GM23338 (cell line): ENCODE data around the gene MYO18B. TPM values are rescaled to one million over a fixed set of nuclear protein-coding genes. Genes with fewer than 3 reads are reported as not detected.

Experiments used
- ATAC-seq: fragments of 200-7000 bp; cut with Tn5 transposase; 3 replicates; pipeline ENCODE4 v1.9.1; 2020
- DNase-seq: peaks from one replicate; pipeline ENCODE4 v3.0.0-alpha.2; 2015; ENCODE audit warnings: low spot score
- H2AFZ ChIP-seq: fragments of 200-600 bp; sonication (generic); 2 replicates; pipeline ENCODE4 v1.8.0; 2016; ENCODE audit warnings: antibody characterized with exemption, mild to moderate bottlenecking, moderate library complexity
- H3F3A ChIP-seq: fragments of 200-600 bp; sonication (generic); replicated peaks from 2 replicates; pipeline ENCODE4 v1.8.0; 2017; ENCODE audit warnings: antibody characterized with exemption, mixed run types, low read depth
- H3K27ac ChIP-seq: fragments of 200-600 bp; sonication (generic); 2 replicates; pipeline ENCODE4 v1.6.1; 2016; ENCODE audit warnings: low read depth
- H3K27me3 ChIP-seq: fragments of 200-600 bp; sonication (generic); 2 replicates; pipeline ENCODE4 v1.8.0; 2016; ENCODE audit warnings: mild to moderate bottlenecking, mixed run types, moderate library complexity; ENCODE audit not compliant: insufficient read depth
- H3K36me3 ChIP-seq: fragments of 200-600 bp; sonication (generic); 2 replicates; pipeline ENCODE4 v1.8.0; 2016; ENCODE audit warnings: mild to moderate bottlenecking; ENCODE audit not compliant: insufficient read depth
- H3K4me1 ChIP-seq: fragments of 200-600 bp; sonication (generic); 2 replicates; pipeline ENCODE4 v1.8.0; 2016; ENCODE audit warnings: mild to moderate bottlenecking, moderate library complexity; ENCODE audit not compliant: insufficient read depth
- H3K4me2 ChIP-seq: fragments of 200-600 bp; sonication (generic); 2 replicates; pipeline ENCODE4 v1.7.1; 2017; ENCODE audit warnings: mixed run types
- H3K4me3 ChIP-seq: fragments of 200-600 bp; sonication (generic); 2 replicates; pipeline ENCODE4 v1.6.1; 2016; ENCODE audit warnings: mixed run types
- H3K79me2 ChIP-seq: fragments of 200-600 bp; sonication (generic); replicated peaks from 2 replicates; pipeline ENCODE4 v1.8.0; 2017; ENCODE audit warnings: mild to moderate bottlenecking; ENCODE audit not compliant: insufficient read depth
- H3K9me2 ChIP-seq: fragments of 200-600 bp; sonication (generic); 2 replicates; pipeline ENCODE4 v1.8.0; 2017; ENCODE audit not compliant: insufficient read depth
- H4K20me1 ChIP-seq: fragments of 200-600 bp; sonication (generic); replicated peaks from 2 replicates; pipeline ENCODE4 v1.8.0; 2017; ENCODE audit warnings: mild to moderate bottlenecking; ENCODE audit not compliant: insufficient read depth
- H3K27ac Mint-ChIP-seq: 2 replicates; pipeline ENCODE4 v1.8.0; 2020; ENCODE audit warnings: inconsistent platforms, mild to moderate bottlenecking, moderate library complexity, mixed read lengths
- H3K27me3 Mint-ChIP-seq: 3 replicates; pipeline ENCODE4 v1.8.0; 2022; ENCODE audit warnings: low read depth, mild to moderate bottlenecking, moderate library complexity, mixed read lengths, inconsistent platforms; ENCODE audit not compliant: insufficient read depth, poor library complexity
- H3K36me3 Mint-ChIP-seq: 3 replicates; pipeline ENCODE4 v1.8.0; 2021; ENCODE audit warnings: low read depth, mild to moderate bottlenecking, inconsistent platforms, moderate library complexity, mixed read lengths
- H3K4me1 Mint-ChIP-seq: 3 replicates; pipeline ENCODE4 v1.8.0; 2020; ENCODE audit warnings: mild to moderate bottlenecking, inconsistent platforms, mixed read lengths
- H3K4me3 Mint-ChIP-seq: 3 replicates; pipeline ENCODE4 v1.8.0; 2021; ENCODE audit warnings: moderate library complexity, mild to moderate bottlenecking, inconsistent platforms, mixed read lengths
- H3K9me3 Mint-ChIP-seq: 3 replicates; pipeline ENCODE4 v1.8.0; 2020; ENCODE audit warnings: moderate library complexity, mild to moderate bottlenecking, inconsistent platforms, mixed read lengths
- CREB1 ChIP-seq: fragments of 250-450 bp; sonication (Bioruptor Pico); IDR thresholded peaks from 2 replicates; pipeline ENCODE4 v1.5.0; 2020; ENCODE audit warnings: low read depth, mild to moderate bottlenecking, moderate library complexity
- EZH2phosphoT487 ChIP-seq: fragments of 200-600 bp; sonication (generic); IDR thresholded peaks from one replicate; pipeline ENCODE4 v1.8.1; 2018; ENCODE audit warnings: antibody characterized with exemption; ENCODE audit not compliant: unreplicated experiment
- JUNB ChIP-seq: IDR thresholded peaks from one replicate; pipeline ENCODE4 v1.6.1; 2016; ENCODE audit warnings: antibody characterized with exemption; ENCODE audit not compliant: unreplicated experiment
- NANOG ChIP-seq: IDR thresholded peaks from 2 replicates; pipeline ENCODE4 v1.6.1; 2016; ENCODE audit warnings: antibody characterized with exemption, borderline replicate concordance
- POLR2AphosphoS5 ChIP-seq: IDR thresholded peaks from 2 replicates; pipeline ENCODE4 v1.6.1; 2016; ENCODE audit warnings: antibody characterized with exemption, low read depth
- STAT1 ChIP-seq: IDR thresholded peaks from one replicate; pipeline ENCODE4 v1.6.1; 2016; ENCODE audit warnings: antibody characterized with exemption; ENCODE audit not compliant: unreplicated experiment
- ZNF114 ChIP-seq: fragments of 250-450 bp; sonication (Bioruptor Pico); IDR thresholded peaks from 2 replicates; pipeline ENCODE4 v1.5.0; 2020; ENCODE audit warnings: mild to moderate bottlenecking, moderate library complexity
- ZNF331 ChIP-seq: fragments of 250-450 bp; sonication (Bioruptor Pico); IDR thresholded peaks from 2 replicates; pipeline ENCODE4 v1.5.0; 2020; ENCODE audit warnings: low read depth, mild to moderate bottlenecking, moderate library complexity
- polyA plus RNA-seq: library from polyadenylated mRNA; unstranded; fragments of >200 nt; fragmentation: Nextera tagmentation; extraction: Ambion mirVana; gene quantifications from 2 replicates; pipeline ENCODE4 v1.2.1, GENCODE V29; 2016
- total RNA-seq: library from RNA; depleted of rRNA; stranded (reverse); fragments of >200 nt; shearing (Covaris generic); gene quantifications from 2 replicates; pipeline ENCODE4 v1.2.3, GENCODE V29; 2014
- TF ChIP-seq, protein P1 (sequence below), 2 experiments: fragments of 200-600 bp in 1 of 2; sonication (generic) in 1 of 2; conservative IDR thresholded peaks; 2 replicates each; pipeline versions ENCODE4 v1.5.1 to v1.6.1; 2016 to 2017; ENCODE audit warnings: antibody characterized with exemption in 2 of 2, low read depth in 2 of 2, mild to moderate bottlenecking in 2 of 2, moderate library complexity in 1 of 2
- TF ChIP-seq, protein P2 (sequence below): fragments of 250-450 bp; sonication (Bioruptor Pico); IDR thresholded peaks from 2 replicates; pipeline ENCODE4 v1.5.0; 2020; ENCODE audit warnings: mild to moderate bottlenecking, moderate library complexity
- TF ChIP-seq, protein P3 (sequence below): IDR thresholded peaks from one replicate; pipeline ENCODE4 v1.6.1; 2018; ENCODE audit warnings: antibody characterized with exemption; ENCODE audit not compliant: unreplicated experiment

The MYO18B gene
- total and polyA plus RNA-seq, 2 experiments from 2014 or later, result 0.36 to 0.45 TPM

DNA sequence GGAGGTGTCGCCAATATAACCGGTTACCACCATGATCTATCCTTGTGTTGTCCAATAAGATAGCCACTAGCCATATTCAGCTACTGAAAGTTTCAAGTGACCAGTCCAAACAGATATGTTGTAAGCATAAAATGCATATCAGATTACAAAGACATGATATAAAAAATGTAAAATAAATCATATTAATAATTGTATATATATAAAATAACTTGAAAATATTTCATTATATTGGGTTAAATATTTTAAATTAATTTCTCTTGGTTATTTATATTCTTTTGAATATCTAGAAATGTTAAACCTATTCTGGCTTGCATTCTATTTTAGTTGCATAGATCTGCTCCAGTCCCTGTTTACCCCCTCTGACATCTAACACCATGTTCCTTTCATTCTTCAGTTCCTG lies 305.5 kb downstream of the MYO18B start (continued):
- TF ChIP-seq, protein P1, sequence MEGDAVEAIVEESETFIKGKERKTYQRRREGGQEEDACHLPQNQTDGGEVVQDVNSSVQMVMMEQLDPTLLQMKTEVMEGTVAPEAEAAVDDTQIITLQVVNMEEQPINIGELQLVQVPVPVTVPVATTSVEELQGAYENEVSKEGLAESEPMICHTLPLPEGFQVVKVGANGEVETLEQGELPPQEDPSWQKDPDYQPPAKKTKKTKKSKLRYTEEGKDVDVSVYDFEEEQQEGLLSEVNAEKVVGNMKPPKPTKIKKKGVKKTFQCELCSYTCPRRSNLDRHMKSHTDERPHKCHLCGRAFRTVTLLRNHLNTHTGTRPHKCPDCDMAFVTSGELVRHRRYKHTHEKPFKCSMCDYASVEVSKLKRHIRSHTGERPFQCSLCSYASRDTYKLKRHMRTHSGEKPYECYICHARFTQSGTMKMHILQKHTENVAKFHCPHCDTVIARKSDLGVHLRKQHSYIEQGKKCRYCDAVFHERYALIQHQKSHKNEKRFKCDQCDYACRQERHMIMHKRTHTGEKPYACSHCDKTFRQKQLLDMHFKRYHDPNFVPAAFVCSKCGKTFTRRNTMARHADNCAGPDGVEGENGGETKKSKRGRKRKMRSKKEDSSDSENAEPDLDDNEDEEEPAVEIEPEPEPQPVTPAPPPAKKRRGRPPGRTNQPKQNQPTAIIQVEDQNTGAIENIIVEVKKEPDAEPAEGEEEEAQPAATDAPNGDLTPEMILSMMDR (conservative IDR thresholded peaks at IDR 0.05; ENCODE audit: low read depth in 2 of 2), result no peak
- TF ChIP-seq NANOG, result no peak
- no peak for TF ChIP-seq EZH2phosphoT487

DNA sequence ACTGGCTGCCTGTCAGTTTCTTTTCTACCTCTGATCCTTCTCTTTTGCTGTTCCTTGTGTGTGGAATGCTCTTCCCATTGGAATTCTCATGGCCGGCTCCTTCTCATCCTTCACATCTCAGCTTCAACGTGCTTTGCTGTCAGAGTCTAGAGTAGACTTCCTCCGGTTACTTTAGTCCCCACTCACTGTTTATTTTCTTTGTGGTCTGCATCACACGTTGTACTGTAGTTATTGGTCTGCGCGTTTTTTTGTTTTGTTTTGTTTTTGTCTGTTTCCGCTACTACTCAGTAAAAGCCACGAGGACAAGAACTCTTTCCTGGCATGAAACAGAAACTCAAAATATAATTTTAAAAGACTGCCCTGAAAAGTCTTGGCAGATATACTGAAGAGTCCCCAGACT lies 305.9 kb downstream of the MYO18B start:
- H3K27me3 ChIP-seq, result no peaks in the 10 kb centered on the region
- H3K9me2 ChIP-seq, result no peaks in the 10 kb centered on the region
- H3K36me3 ChIP-seq, result no peaks in the 10 kb centered on the region
- Mint-ChIP-seq H3K27ac (no peak overlapping the region), H3K36me3 (no peaks in the 10 kb centered on the region), H3K4me1 (peaks cover 4% of the 10 kb centered on the region; the same call in 2 of the 3 replicates), H3K9me3 (no peaks in the 10 kb centered on the region), H3K4me3 (no peak overlapping the region), H3K27me3 (no peaks in the 10 kb centered on the region)
- no peaks in the 10 kb centered on the region for H3K79me2 ChIP-seq
- no peak for DNase-seq
- H3K27ac ChIP-seq, result no peak overlapping the region
- H3K4me3 ChIP-seq, result no peak overlapping the region
- no peaks in the 10 kb centered on the region for H3K4me1 ChIP-seq
- H3K4me2 ChIP-seq, result no peak overlapping the region
- no peak for ATAC-seq
- H4K20me1 ChIP-seq, result no peaks in the 10 kb centered on the region
- no peaks in the 10 kb centered on the region for H3F3A ChIP-seq
- no peak overlapping the region for H2AFZ ChIP-seq
- TF ChIP-seq, protein P1 (conservative IDR thresholded peaks at IDR 0.05; ENCODE audit: low read depth in 2 of 2), result no peak
- TF ChIP-seq, protein P2, sequence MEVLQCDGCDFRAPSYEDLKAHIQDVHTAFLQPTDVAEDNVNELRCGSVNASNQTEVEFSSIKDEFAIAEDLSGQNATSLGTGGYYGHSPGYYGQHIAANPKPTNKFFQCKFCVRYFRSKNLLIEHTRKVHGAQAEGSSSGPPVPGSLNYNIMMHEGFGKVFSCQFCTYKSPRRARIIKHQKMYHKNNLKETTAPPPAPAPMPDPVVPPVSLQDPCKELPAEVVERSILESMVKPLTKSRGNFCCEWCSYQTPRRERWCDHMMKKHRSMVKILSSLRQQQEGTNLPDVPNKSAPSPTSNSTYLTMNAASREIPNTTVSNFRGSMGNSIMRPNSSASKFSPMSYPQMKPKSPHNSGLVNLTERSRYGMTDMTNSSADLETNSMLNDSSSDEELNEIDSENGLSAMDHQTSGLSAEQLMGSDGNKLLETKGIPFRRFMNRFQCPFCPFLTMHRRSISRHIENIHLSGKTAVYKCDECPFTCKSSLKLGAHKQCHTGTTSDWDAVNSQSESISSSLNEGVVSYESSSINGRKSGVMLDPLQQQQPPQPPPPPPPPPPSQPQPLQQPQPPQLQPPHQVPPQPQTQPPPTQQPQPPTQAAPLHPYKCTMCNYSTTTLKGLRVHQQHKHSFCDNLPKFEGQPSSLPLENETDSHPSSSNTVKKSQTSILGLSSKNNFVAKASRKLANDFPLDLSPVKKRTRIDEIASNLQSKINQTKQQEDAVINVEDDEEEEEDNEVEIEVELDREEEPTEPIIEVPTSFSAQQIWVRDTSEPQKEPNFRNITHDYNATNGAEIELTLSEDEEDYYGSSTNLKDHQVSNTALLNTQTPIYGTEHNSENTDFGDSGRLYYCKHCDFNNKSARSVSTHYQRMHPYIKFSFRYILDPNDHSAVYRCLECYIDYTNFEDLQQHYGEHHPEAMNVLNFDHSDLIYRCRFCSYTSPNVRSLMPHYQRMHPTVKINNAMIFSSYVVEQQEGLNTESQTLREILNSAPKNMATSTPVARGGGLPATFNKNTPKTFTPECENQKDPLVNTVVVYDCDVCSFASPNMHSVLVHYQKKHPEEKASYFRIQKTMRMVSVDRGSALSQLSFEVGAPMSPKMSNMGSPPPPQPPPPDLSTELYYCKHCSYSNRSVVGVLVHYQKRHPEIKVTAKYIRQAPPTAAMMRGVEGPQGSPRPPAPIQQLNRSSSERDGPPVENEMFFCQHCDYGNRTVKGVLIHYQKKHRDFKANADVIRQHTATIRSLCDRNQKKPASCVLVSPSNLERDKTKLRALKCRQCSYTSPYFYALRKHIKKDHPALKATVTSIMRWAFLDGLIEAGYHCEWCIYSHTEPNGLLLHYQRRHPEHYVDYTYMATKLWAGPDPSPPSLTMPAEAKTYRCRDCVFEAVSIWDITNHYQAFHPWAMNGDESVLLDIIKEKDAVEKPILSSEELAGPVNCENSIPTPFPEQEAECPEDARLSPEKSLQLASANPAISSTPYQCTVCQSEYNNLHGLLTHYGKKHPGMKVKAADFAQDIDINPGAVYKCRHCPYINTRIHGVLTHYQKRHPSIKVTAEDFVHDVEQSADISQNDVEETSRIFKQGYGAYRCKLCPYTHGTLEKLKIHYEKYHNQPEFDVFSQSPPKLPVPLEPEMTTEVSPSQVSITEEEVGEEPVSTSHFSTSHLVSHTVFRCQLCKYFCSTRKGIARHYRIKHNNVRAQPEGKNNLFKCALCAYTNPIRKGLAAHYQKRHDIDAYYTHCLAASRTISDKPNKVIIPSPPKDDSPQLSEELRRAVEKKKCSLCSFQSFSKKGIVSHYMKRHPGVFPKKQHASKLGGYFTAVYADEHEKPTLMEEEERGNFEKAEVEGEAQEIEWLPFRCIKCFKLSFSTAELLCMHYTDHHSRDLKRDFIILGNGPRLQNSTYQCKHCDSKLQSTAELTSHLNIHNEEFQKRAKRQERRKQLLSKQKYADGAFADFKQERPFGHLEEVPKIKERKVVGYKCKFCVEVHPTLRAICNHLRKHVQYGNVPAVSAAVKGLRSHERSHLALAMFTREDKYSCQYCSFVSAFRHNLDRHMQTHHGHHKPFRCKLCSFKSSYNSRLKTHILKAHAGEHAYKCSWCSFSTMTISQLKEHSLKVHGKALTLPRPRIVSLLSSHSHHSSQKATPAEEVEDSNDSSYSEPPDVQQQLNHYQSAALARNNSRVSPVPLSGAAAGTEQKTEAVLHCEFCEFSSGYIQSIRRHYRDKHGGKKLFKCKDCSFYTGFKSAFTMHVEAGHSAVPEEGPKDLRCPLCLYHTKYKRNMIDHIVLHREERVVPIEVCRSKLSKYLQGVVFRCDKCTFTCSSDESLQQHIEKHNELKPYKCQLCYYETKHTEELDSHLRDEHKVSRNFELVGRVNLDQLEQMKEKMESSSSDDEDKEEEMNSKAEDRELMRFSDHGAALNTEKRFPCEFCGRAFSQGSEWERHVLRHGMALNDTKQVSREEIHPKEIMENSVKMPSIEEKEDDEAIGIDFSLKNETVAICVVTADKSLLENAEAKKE, result no peak
- TF ChIP-seq EZH2phosphoT487, result no peak
- no peak for TF ChIP-seq ZNF114 (CRISPR knock-in tag)
- no peak for TF ChIP-seq NANOG
- no peak for TF ChIP-seq ZNF331 (CRISPR knock-in tag)
- no peak for TF ChIP-seq STAT1
- TF ChIP-seq, protein P3, sequence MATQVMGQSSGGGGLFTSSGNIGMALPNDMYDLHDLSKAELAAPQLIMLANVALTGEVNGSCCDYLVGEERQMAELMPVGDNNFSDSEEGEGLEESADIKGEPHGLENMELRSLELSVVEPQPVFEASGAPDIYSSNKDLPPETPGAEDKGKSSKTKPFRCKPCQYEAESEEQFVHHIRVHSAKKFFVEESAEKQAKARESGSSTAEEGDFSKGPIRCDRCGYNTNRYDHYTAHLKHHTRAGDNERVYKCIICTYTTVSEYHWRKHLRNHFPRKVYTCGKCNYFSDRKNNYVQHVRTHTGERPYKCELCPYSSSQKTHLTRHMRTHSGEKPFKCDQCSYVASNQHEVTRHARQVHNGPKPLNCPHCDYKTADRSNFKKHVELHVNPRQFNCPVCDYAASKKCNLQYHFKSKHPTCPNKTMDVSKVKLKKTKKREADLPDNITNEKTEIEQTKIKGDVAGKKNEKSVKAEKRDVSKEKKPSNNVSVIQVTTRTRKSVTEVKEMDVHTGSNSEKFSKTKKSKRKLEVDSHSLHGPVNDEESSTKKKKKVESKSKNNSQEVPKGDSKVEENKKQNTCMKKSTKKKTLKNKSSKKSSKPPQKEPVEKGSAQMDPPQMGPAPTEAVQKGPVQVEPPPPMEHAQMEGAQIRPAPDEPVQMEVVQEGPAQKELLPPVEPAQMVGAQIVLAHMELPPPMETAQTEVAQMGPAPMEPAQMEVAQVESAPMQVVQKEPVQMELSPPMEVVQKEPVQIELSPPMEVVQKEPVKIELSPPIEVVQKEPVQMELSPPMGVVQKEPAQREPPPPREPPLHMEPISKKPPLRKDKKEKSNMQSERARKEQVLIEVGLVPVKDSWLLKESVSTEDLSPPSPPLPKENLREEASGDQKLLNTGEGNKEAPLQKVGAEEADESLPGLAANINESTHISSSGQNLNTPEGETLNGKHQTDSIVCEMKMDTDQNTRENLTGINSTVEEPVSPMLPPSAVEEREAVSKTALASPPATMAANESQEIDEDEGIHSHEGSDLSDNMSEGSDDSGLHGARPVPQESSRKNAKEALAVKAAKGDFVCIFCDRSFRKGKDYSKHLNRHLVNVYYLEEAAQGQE, result no peak
- TF ChIP-seq CREB1 (CRISPR knock-in tag), result no peak
- no peak for TF ChIP-seq POLR2AphosphoS5
- no peak for TF ChIP-seq JUNB
